Putamen (tissue), 1 donor: ENCODE data around the gene NBEAL1.
A peak's percentile ranks its signal among the peaks of the same experiment; 100 is the strongest.
"Not testable (repeated sequence)": the region's sequence is repeated elsewhere in the genome, so short reads cannot be mapped to it uniquely, and the experiment has no call there.

Experiments
- DNase-seq: peaks from one replicate; pipeline ENCODE4 v3.0.0-alpha.2; 2016; ENCODE audit warnings: low spot score

The NBEAL1 gene

DNA sequence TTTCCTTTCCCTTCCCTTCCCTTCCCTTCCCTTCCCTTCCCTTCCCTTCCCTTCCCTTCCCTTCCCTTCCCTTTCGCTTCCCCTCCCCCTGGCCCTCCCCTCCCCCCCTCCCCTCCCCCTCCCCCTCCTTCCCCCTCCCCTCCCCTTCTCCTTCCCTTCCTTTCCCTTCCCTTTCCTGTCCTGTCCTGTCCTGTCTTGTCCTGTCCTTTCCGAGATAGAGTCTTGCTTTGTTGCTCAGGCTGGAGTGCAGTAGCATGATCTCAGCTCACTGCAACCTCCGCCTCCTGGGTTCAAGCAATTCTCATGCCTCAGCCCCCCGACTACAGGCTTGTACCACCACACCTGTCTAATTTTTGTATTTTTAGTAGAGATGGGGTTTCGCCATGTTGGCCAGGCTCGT lies 24.5 kb downstream of the NBEAL1 start:
- not testable (repeated sequence) for DNase-seq

DNA sequence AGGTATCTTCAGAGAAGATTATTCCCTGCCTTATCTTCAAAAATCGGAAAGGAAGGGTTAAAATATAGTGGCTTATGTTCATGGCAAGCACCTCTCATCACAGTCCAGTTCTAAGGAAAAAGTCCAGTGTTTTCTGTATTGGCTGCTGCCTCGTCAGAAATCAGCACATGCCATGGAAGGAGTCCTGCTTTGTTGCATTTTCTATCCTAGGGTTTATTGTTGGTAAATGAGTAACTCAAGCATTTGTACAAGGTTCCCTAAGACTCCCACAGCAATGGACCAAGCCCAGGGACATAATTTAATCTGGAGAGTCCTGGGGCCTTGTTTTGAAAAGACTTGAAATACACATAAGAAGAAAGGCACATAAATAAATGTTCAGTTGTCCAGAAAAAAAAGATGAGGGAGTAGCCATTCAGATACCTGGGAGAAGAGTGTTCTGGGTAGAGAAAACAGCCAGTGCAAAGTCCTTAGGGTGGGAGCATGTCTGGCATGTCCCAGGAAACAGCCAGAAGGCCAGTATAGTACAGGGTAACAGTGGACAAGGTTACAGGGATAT lies 26.4 kb downstream of the NBEAL1 start:
- no peak for DNase-seq

- no peak for DNase-seq
Measured at GRCh38 chr2:203042178-203042577, 27.5 kb downstream of the NBEAL1 start.

DNA sequence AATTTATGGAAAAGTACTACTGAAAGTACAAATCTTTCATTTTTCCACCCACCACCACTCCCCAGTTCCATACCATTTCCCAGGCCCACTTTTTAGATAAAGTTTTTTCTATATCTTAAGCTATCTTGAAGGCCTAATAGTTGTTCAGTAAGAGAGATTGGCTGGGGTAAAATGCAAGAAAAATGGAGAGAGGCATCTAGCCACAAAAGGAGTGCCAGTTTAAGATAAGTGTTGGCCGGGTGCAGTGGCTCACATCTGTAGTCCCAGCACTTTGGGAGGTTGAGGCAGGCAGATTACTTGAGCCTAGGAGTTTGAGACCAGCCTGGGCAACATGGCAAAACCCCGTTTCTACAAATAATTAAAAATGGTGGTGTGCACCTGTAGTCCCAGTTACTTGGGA lies 28.6 kb downstream of the NBEAL1 start:
- no peak for DNase-seq

DNA sequence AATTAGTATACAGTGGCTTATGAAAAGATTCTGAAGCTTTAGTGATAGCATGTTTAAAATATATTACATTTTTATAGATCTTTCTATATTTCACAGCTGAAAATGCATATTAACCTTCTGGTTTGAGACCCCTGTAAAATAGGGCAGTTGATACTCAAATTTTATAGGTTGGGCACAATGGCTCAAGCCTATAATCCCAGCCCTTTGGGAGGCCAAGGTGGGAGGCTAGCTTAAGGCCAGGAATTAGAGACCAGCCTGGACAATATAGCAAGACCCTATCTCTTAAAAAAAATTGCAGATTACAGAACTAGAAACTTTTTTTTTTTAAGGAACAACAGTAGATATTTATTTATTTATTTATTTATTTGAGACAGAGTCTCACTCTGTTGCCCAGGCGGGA lies 31.2 kb downstream of the NBEAL1 start:
- DNase-seq, result no peak

DNA sequence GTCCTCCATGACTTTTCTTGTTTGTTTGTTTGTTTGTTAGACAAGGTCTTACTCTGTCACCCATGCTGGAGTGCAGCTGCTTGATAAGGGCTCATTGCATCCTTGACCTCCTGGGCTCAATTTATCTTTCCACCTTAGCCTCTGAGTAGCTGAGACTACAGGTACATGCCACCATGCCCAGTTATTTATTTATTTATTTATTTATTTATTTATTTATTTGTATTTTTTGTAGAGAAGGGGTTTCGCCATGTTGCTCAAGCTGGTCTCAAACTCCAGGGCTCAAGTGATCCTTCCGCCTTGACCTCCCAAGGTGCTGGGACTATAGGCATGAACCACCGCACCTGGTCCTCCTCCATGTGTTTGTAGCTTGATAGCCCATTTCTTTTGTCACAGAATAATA lies 37.9 kb downstream of the NBEAL1 start:
- DNase-seq, result no peak

DNA sequence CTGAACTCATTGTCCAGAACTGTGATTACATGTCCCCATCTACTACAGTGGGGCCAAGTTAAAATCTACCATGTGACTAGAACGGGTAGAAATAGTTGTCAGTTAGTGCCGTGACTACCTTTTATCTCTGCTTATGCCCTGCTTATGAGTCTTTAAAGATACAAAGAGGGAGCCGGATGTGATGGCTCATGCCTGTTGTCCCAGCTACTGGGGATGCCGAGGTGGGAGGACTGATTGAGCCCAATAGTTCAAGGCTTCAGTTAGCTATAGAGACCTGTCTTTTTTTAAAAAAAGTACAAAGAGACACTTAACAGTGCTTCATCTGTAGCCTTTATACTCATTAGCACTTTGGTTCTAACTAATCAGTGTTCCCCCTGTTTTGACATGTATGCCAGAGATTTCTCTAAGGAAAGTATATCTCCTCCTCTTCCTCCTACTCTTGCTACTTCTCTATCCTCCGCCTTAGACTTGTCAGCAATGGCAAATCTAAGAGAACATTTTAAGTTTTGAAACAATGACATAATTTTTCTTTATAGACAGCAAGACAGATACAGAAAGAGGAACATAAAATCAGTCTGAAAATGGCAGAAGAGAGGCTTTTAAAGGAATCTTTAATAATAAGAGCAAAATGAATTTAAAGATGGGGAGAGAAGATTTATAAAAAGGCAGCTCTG lies 45.0 kb downstream of the NBEAL1 start:
- peak; percentile 56 for DNase-seq

DNA sequence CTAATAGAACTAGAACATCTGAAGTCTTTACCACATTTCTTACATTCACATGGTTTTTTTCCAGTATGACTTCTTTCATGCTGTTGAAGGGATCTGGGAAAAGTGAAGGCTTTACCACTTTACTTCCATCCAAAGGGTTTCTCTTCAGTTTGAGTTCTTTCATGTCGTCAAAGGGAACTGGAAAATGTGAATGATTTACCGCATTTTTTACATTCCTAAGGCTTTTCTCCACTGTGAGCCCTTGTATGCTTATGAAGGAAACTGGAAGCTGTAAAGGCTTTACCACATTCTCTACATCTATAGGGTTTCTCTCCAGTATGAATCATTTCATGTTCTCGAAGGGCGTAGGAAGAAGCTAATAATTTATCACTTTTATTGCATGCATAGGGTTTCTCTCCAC lies 46.7 kb downstream of the NBEAL1 start:
- DNase-seq, result peak; percentile 11

DNA sequence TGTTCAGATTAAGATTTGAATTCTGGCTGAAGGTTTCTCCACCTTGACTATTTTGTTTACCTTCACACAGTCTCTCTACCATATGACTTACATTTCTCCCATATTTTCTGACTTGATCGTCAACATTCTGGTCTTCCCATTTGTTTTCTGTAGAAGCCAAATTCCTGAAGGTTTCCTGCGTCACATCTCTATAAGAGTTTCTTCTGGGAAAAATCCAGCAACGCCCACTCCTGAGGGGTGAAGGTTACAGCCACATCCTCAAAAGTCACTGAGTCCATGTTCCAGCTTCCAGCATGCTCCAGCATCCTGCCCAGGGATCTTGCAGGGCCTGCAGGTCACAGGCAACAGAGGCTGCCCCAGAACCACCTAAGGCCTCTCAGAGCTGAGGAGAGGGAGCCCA lies 47.5 kb downstream of the NBEAL1 start:
- no peak for DNase-seq

- not testable (repeated sequence) for DNase-seq
Measured at GRCh38 chr2:203066519-203067091, 51.9 kb downstream of the NBEAL1 start.

DNA sequence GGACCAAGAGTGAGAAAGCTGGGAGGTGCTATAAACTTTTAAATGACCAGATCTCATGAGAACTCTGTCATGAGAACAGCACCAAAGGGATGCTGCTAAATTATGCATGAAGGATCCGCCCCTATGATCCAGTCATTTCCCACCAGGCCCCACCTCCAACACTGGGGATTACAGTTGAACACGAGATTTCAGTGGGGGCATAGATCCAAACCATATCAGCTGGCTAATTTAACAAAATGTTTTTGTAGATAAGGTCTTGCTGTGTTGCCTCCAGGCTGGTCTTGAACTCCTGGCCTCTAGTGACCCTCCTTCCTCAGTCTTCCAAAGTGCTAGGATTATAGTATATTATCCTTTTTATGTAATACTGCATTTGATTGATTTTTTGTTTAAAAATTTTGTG lies 56.0 kb downstream of the NBEAL1 start:
- no peak for DNase-seq

- DNase-seq, result no peak
Measured at GRCh38 chr2:203071148-203071547, 56.5 kb downstream of the NBEAL1 start.

DNA sequence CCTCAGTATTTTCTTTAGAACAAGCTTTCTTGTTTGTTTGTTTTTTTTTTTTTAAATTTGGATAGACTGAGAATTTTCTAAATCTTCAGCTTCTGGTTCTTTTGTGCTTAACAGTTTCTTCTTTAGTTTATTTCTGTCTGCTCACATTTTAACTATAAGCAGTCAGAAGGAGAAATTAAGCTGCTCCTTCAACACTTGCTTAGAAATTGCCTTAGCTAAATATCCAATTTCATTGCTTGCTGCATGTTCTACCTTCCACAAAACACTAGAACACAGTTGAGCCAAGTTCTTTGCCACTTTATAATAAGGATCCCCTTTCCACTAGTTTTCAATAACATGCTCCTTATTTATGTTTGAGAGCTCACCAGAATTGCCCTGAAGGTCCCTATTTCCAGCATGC lies 57.7 kb downstream of the NBEAL1 start:
- no peak for DNase-seq

- DNase-seq, result no peak
Measured at GRCh38 chr2:203077451-203077850, 62.8 kb downstream of the NBEAL1 start.

- no peak for DNase-seq
Measured at GRCh38 chr2:203080447-203081045, 65.9 kb downstream of the NBEAL1 start.

- DNase-seq, result no peak
Measured at GRCh38 chr2:203083328-203083727, 68.7 kb downstream of the NBEAL1 start.

DNA sequence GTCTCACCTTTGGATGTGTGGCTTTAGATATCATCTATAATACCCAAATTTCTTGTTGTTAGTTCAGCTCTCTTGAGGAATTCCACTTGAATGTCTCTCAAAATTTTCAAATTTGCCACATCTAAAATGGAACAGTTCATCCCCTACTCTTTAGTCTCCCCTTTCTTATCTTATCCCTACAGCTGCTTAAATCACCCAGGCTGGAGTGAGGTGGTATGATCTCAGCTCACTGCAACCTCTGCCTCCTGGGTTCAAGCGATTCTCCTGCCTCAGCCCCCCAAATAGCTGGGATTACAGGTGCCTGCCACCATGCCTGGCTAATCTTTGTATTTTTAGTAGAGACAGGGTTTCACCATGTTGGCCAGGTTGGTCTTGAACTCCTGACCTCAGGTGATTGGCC lies 71.7 kb downstream of the NBEAL1 start:
- DNase-seq, result not testable (repeated sequence)

GRCh38 chr2:203090721-203091120 lies 76.0 kb downstream of the NBEAL1 start:
- not testable (repeated sequence) for DNase-seq

DNA sequence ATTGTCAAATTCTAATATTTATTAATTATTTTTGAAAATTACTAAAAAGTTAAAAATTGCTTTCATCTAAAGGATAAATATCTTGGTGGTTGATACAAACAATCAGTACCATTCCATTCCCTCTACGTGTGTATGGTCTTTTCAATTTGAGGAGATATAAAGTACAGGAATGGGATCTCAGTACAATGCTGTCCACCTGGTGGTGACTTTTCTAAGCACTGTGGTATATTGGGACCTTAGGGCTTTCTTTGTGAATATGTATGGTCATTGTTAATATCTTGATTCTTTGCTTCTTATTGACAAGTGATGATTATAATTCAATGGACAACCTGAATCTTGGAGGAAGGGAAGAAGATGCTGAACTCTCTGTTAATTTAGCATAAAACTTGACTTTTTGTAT lies 83.1 kb downstream of the NBEAL1 start:
- no peak for DNase-seq

DNA sequence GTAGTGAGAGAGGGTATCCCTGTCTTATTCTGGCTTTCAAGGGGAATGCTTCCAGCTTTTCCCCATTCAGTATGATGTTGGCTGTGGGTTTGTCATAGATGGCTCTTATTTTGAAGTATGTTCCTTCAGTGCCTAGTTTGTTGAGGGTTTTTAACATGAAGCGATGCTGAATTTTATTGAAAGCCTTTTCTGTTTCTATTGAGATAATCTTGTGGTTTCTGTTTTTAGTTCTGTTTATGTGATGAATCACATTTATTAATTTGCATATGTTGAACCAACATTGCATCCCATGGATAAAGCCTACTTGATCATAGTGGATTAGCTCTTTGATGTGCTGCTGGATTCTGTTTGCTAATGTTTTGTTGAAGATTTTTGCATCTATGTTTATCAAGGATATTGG lies 87.7 kb downstream of the NBEAL1 start:
- DNase-seq, result not testable (repeated sequence)

DNA sequence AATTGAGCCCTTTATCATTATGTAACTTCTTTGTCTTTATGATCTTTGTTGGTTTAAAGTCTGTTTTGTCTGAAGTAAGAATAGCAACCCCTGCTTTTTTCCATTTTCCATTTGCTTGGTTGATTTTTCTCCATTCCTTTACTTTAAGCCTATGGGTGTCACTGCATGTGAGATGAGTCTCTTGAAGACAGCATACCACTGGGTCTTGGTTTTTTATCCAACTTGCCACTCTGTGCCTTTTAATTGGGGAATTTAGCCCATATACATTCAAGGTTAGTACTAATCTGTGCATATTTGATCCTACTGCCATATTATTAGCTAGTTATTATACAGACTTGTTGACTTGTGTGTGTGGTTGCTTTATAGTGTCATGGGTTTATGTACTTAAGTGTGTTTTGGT lies 89.6 kb downstream of the NBEAL1 start:
- no peak for DNase-seq

DNA sequence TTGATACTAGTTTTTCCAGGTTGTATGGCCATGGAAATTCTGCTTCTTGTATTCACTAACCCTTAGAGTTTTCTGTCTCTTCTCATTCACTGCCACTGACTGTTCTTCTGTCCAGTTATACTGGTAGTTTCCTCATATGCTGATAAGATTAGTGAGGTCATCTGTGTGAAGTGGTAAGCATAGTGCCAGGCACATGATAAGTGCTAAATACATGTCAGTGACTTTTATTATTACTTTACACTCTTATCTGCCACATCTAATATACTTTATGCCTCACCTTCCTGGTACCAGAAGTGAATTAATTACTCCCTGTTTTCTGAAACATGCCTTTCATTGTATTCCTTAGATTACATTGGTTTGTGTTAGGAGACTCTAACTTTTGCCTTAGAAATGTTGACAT lies 91.3 kb downstream of the NBEAL1 start:
- no peak for DNase-seq

- not testable (repeated sequence) for DNase-seq
Measured at GRCh38 chr2:203110496-203110895, 95.8 kb downstream of the NBEAL1 start.
